C4-2B (cell line): ENCODE measurements around the gene GBP7.

Experiments
- ZFX ChIP-seq: fragments of 450-650 bp; IDR thresholded peaks from 2 replicates; pipeline ENCODE4 v1.6.1; 2017
- TF ChIP-seq, protein P1 (sequence below): fragments of 450-650 bp; conservative IDR thresholded peaks from 2 replicates; pipeline ENCODE4 v1.5.1; 2017; ENCODE audit warnings: mild to moderate bottlenecking

DNA sequence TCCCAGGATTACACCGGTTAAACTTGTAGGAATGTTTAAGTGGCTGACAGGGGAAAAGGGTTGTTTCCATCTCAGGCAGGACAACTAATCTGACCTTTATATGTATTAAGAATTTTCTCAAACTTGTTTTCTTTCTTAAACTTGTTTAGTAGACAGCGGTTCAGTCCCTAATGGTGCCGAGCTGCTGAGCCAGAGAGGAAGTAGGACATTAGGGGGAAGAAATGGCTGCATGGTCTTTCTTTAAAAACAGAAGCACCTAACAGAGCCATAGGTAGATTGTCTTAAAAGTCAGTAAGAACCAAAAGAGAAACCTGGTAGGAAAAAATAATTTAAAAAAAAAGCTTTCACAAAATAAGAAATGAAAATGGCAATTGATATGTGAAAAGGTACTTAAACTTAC lies 19.7 kb upstream of the GBP7 start:
- TF ChIP-seq, protein P1, sequence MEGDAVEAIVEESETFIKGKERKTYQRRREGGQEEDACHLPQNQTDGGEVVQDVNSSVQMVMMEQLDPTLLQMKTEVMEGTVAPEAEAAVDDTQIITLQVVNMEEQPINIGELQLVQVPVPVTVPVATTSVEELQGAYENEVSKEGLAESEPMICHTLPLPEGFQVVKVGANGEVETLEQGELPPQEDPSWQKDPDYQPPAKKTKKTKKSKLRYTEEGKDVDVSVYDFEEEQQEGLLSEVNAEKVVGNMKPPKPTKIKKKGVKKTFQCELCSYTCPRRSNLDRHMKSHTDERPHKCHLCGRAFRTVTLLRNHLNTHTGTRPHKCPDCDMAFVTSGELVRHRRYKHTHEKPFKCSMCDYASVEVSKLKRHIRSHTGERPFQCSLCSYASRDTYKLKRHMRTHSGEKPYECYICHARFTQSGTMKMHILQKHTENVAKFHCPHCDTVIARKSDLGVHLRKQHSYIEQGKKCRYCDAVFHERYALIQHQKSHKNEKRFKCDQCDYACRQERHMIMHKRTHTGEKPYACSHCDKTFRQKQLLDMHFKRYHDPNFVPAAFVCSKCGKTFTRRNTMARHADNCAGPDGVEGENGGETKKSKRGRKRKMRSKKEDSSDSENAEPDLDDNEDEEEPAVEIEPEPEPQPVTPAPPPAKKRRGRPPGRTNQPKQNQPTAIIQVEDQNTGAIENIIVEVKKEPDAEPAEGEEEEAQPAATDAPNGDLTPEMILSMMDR, result no peak
- TF ChIP-seq ZFX, result no peak
